Measurements from ENCODE around the gene AKIRIN2. TPM values are rescaled to one million over a fixed set of nuclear protein-coding genes. Genes with fewer than 3 reads are reported as not detected.

The AKIRIN2 gene
- total and polyA plus RNA-seq, 9 of the 15 experiments (the other 6 are each of a cell fraction or from before 2014, with no cell fraction given) = 5.8 to 63.9 (median 28.1) TPM

GRCh38 chr6:87675004-87675681 is 26.9 kb downstream of the AKIRIN2 start (continued):
- no peak for TF ChIP-seq ZNF398 (CRISPR knock-in tag; IDR thresholded peaks at IDR 0.05)
- TF ChIP-seq ZSCAN29 (IDR thresholded peaks at IDR 0.05) = no peak
- no peak for TF ChIP-seq TSHZ1 (CRISPR knock-in tag; IDR thresholded peaks at IDR 0.05)
- TF ChIP-seq ZBTB8A (IDR thresholded peaks at IDR 0.05; ENCODE audit: partially characterized antibody) = no peak
- TF ChIP-seq THAP7 (CRISPR knock-in tag; IDR thresholded peaks at IDR 0.05) = no peak
- TF ChIP-seq SRSF7 (optimal IDR thresholded peaks at IDR 0.05; ENCODE audit: low read depth, low read length) = no peak
- TF ChIP-seq ZNF445 (CRISPR knock-in tag; IDR thresholded peaks at IDR 0.05; ENCODE audit: low read depth) = no peak
- no peak for TF ChIP-seq CBFA2T2 (conservative IDR thresholded peaks at IDR 0.05)
- no peak for TF ChIP-seq ZNF41 (CRISPR knock-in tag; conservative IDR thresholded peaks at IDR 0.05)
- TF ChIP-seq MEIS2 (IDR thresholded peaks at IDR 0.05; ENCODE audit: partially characterized antibody) = no peak
- no peak for TF ChIP-seq NFRKB (IDR thresholded peaks at IDR 0.05; ENCODE audit: low read depth)
- TF ChIP-seq PML (IDR thresholded peaks at IDR 0.05; ENCODE audit: low read length) = no peak
- TF ChIP-seq HMGXB4 (CRISPR knock-in tag; IDR thresholded peaks at IDR 0.05) = no peak
- no peak for TF ChIP-seq CREB3L1 (IDR thresholded peaks at IDR 0.05; ENCODE audit: borderline replicate concordance, low read depth)
